GM12878 (cell line): ENCODE results near the gene GSTP1. TPM values are rescaled to one million over a fixed set of nuclear protein-coding genes. Genes with fewer than 3 reads are reported as not detected.

ENCODE experiments used
- ATF7 ChIP-seq: fragments of 450-650 bp; IDR thresholded peaks from 2 replicates; pipeline ENCODE4 v1.6.1; 2016; ENCODE audit warnings: low read depth, mild to moderate bottlenecking
- BCL3 ChIP-seq: IDR thresholded peaks from 2 replicates; pipeline ENCODE4 v1.6.1; 2011; ENCODE audit warnings: borderline replicate concordance, low read depth, mild to moderate bottlenecking, moderate library complexity, low read length; ENCODE audit not compliant: insufficient read depth, poor library complexity, severe bottlenecking
- CBFB ChIP-seq: IDR thresholded peaks from 2 replicates; pipeline ENCODE4 v1.6.1; 2016; ENCODE audit warnings: antibody characterized with exemption, low read depth
- E4F1 ChIP-seq: fragments of 450-650 bp; IDR thresholded peaks from 2 replicates; pipeline ENCODE4 v1.6.1; 2018; ENCODE audit warnings: borderline replicate concordance, mild to moderate bottlenecking; ENCODE audit not compliant: partially characterized antibody
- EP300 ChIP-seq, 2 experiments: fragments of 150-350 bp in 1 of 2; IDR thresholded peaks; 2 replicates each; pipeline ENCODE4 v1.6.1; 2011 to 2012; ENCODE audit warnings: low read depth in 2 of 2, low read length in 2 of 2, borderline replicate concordance in 1 of 2, improper control_type of control experiment in 1 of 2, inconsistent platforms in 1 of 2; ENCODE audit not compliant: control insufficient read depth in 1 of 2
- HCFC1 ChIP-seq: fragments of 150-350 bp; IDR thresholded peaks from 2 replicates; pipeline ENCODE4 v1.6.1; 2014; ENCODE audit warnings: low read length
- IKZF1 ChIP-seq: fragments of 450-650 bp; conservative IDR thresholded peaks from 2 replicates; pipeline ENCODE4 v1.6.1; 2017; ENCODE audit warnings: antibody characterized with exemption, mild to moderate bottlenecking
- IRF5 ChIP-seq: fragments of 450-650 bp; IDR thresholded peaks from 2 replicates; pipeline ENCODE4 v1.6.1; 2017; ENCODE audit warnings: borderline replicate concordance
- NFIC ChIP-seq: IDR thresholded peaks from 2 replicates; pipeline ENCODE4 v1.6.1; 2012; ENCODE audit warnings: low read depth, mild to moderate bottlenecking, inconsistent platforms, low read length, moderate library complexity
- NFYA ChIP-seq: IDR thresholded peaks from 2 replicates; pipeline ENCODE4 v1.6.1; 2011; ENCODE audit warnings: low read depth, mild to moderate bottlenecking, low read length, improper control_type of control experiment, borderline replicate concordance
- PKNOX1 ChIP-seq: fragments of 450-650 bp; IDR thresholded peaks from 2 replicates; pipeline ENCODE4 v1.6.1; 2016; ENCODE audit warnings: mild to moderate bottlenecking
- POLR2A ChIP-seq: IDR thresholded peaks from 2 replicates; pipeline ENCODE4 v1.6.1; 2011; ENCODE audit warnings: low read depth, mild to moderate bottlenecking, low read length
- RCOR1 ChIP-seq: conservative IDR thresholded peaks from 2 replicates; pipeline ENCODE4 v1.6.1; 2012; ENCODE audit warnings: low read depth, low read length, improper control_type of control experiment
- RELA ChIP-seq: fragments of 450-650 bp; IDR thresholded peaks from 2 replicates; pipeline ENCODE4 v1.8.0; 2014; ENCODE audit warnings: borderline replicate concordance; ENCODE audit not compliant: partially characterized antibody
- SIX5 ChIP-seq: IDR thresholded peaks from 2 replicates; pipeline ENCODE4 v1.6.1; 2011; ENCODE audit warnings: mild to moderate bottlenecking, low read depth, low read length, moderate library complexity; ENCODE audit not compliant: severe bottlenecking
- SREBF1 ChIP-seq: IDR thresholded peaks from 2 replicates; pipeline ENCODE4 v1.6.1; 2012; ENCODE audit warnings: mild to moderate bottlenecking, low read length
- TCF12 ChIP-seq: IDR thresholded peaks from 2 replicates; pipeline ENCODE4 v1.6.1; 2011; ENCODE audit warnings: low read depth, mild to moderate bottlenecking, low read length
- ZNF592 ChIP-seq: fragments of 450-650 bp; IDR thresholded peaks from 2 replicates; pipeline ENCODE4 v1.6.1; 2017; ENCODE audit warnings: mild to moderate bottlenecking, moderate library complexity
- ZSCAN29 ChIP-seq: fragments of 450-650 bp; IDR thresholded peaks from 2 replicates; pipeline ENCODE4 v1.6.1; 2017; ENCODE audit warnings: mild to moderate bottlenecking, moderate library complexity
- polyA plus RNA-seq, 11 experiments: library from polyadenylated mRNA; depleted of rRNA in 4 of 11; unstranded in 6 of 11; stranded (reverse) in 5 of 11; fragments of >200 nt; fragmentation: Nextera tagmentation in 4 of 11; fragmentation: Illumina TruSeq in 1 of 11; extraction: Ambion mirVana in 4 of 11; extraction: Trizol in 1 of 11; gene quantifications; 1 replicate in 1 of 11; 2 replicates in 10 of 11; pipeline versions ENCODE4 v1.2.1 to v1.2.3, GENCODE V29; 2011 to 2016; ENCODE audit warnings: inconsistent platforms in 2 of 11, missing spikeins in 2 of 11, low read depth in 1 of 11
- total RNA-seq, 4 experiments: library from RNA; depleted of rRNA in 3 of 4; stranded (reverse); fragments of >200 nt in 3 of 4; fragmentation: Illumina TruSeq in 1 of 4; extraction: Trizol in 1 of 4; gene quantifications; 2 replicates each; pipeline versions ENCODE4 v1.2.1 to v1.2.3, GENCODE V29; 2013 to 2021

GSTP1 gene
- total and polyA plus RNA-seq, 10 of the 15 experiments (the other 5 are each of a cell fraction or from before 2014, with no cell fraction given), result 469 to 1,788 (median 955) TPM

GRCh38 chr11:67606492-67607295, 23.1 kb downstream of the GSTP1 start, which contains the start of gene NDUFV1 (continued):
- TF ChIP-seq RELA (peak; percentile 75), IRF5 (no peak), SREBF1 (peak; percentile 85), NFYA (no peak), SIX5 (peak; percentile 78), ZSCAN29 (no peak), NFIC (no peak), PKNOX1 (peak; percentile 79), POLR2A (peak; percentile 97), RCOR1 (no peak), TCF12 (peak; percentile 88), ZNF592 (no peak), E4F1 (no peak), IKZF1 (peak; percentile 88), BCL3 (no peak), EP300 (IDR thresholded peaks at IDR 0.05; ENCODE audit: borderline replicate concordance in 1 of 2, control insufficient read depth in 1 of 2, low read depth in 2 of 2, low read length in 2 of 2) (peak in 1 of 2 experiments; percentile 41; a peak in 1 of 4 replicates), CBFB (no peak; the same call in 1 of the 2 replicates), ATF7 (peak; percentile 54; the same call in 1 of the 2 replicates), HCFC1 (peak; percentile 91)
